KMS-11 (cell line): ENCODE results near the gene PLXNB2.

Experiments used
- H2AFZ ChIP-seq: fragments of 200-600 bp; sonication (generic); 2 replicates; pipeline ENCODE4 v1.6.1; 2016; ENCODE audit warnings: antibody characterized with exemption, mixed run types, low read depth
- H3K27ac ChIP-seq: fragments of 200-600 bp; sonication (generic); 2 replicates; pipeline ENCODE4 v1.6.1; 2016; ENCODE audit warnings: mild to moderate bottlenecking, mixed run types
- H3K27me3 ChIP-seq: fragments of 200-600 bp; sonication (generic); 2 replicates; pipeline ENCODE4 v1.6.1; 2017; ENCODE audit warnings: mild to moderate bottlenecking, low read depth, mixed run types, moderate library complexity; ENCODE audit not compliant: insufficient read depth
- H3K36me3 ChIP-seq: fragments of 200-600 bp; sonication (generic); 2 replicates; pipeline ENCODE4 v1.6.1; 2017; ENCODE audit warnings: mild to moderate bottlenecking, mixed run types; ENCODE audit not compliant: insufficient read depth
- H3K4me1 ChIP-seq: fragments of 200-600 bp; sonication (generic); 2 replicates; pipeline ENCODE4 v1.6.1; 2016; ENCODE audit warnings: mild to moderate bottlenecking, low read depth, mixed run types; ENCODE audit not compliant: poor library complexity, severe bottlenecking
- H3K4me2 ChIP-seq: fragments of 200-600 bp; sonication (generic); 2 replicates; pipeline ENCODE4 v1.7.0; 2016; ENCODE audit warnings: mild to moderate bottlenecking, mixed run types
- H3K4me3 ChIP-seq: fragments of 200-600 bp; sonication (generic); IDR thresholded peaks from 2 replicates; pipeline ENCODE4 v1.6.1; 2017; ENCODE audit warnings: low read depth, low read length, mixed read lengths; ENCODE audit not compliant: insufficient read depth
- H3K79me2 ChIP-seq: fragments of 200-600 bp; sonication (generic); 2 replicates; pipeline ENCODE4 v1.6.1; 2016; ENCODE audit warnings: low read depth, mixed run types; ENCODE audit not compliant: insufficient read depth
- H3K9ac ChIP-seq: fragments of 200-600 bp; sonication (generic); 2 replicates; pipeline ENCODE4 v1.6.1; 2016; ENCODE audit warnings: mild to moderate bottlenecking, mixed run types
- H4K20me1 ChIP-seq: fragments of 200-600 bp; sonication (generic); 2 replicates; pipeline ENCODE4 v1.6.1; 2016; ENCODE audit warnings: mild to moderate bottlenecking, mixed run types; ENCODE audit not compliant: insufficient read depth
- TF ChIP-seq, protein P1 (sequence below): fragments of 200-600 bp; sonication (generic); conservative IDR thresholded peaks from 2 replicates; pipeline ENCODE4 v1.6.1; 2017; ENCODE audit warnings: low read depth, mild to moderate bottlenecking, antibody characterized with exemption, low read length, moderate library complexity, mixed read lengths

PLXNB2 gene

DNA sequence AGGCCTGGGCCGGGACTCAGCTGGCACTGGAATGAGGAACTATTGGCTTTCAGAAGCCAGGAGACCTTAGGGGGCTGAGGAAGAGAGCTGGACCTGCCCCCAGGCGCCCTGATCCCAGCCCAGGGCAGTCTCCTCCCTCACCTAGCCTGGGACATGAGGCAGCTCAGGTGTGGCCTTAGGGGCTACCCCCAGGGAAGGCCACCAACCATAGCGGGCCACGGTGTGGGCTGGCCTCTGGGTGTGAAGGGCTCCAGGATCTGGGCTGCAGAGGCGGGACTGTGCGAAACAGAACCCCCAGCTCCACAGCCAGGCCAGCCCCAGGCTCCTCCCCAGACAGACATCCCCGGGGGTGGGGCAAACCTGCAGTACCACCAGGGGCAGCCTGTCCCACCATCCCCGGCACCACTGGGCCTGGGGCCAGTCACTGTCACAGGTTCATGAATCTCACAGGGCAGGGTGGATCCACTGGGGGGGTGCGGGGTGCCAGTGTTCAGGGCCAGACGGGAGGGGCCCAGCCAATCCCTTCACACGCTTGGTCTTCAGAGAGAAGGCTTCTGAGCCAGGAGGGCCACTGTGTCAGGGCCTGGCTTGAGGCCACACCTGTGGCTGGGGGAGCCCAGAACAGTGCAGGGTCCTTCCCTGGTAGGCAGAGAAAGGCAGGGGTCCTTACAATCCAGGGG lies 3.5 kb downstream of the PLXNB2 start:
- Histone ChIP-seq H3K4me3 (no peak overlapping the region), H3K4me2 (no peak overlapping the region), H3K9ac (no peak overlapping the region), H3K27me3 (no peaks in the 10 kb centered on the region), H3K27ac (no peak overlapping the region), H3K36me3 (no peaks in the 10 kb centered on the region), H4K20me1 (no peaks in the 10 kb centered on the region), H2AFZ (no peak overlapping the region), H3K4me1 (peaks cover 4% of the 10 kb centered on the region), H3K79me2 (no peaks in the 10 kb centered on the region)
- TF ChIP-seq, protein P1, sequence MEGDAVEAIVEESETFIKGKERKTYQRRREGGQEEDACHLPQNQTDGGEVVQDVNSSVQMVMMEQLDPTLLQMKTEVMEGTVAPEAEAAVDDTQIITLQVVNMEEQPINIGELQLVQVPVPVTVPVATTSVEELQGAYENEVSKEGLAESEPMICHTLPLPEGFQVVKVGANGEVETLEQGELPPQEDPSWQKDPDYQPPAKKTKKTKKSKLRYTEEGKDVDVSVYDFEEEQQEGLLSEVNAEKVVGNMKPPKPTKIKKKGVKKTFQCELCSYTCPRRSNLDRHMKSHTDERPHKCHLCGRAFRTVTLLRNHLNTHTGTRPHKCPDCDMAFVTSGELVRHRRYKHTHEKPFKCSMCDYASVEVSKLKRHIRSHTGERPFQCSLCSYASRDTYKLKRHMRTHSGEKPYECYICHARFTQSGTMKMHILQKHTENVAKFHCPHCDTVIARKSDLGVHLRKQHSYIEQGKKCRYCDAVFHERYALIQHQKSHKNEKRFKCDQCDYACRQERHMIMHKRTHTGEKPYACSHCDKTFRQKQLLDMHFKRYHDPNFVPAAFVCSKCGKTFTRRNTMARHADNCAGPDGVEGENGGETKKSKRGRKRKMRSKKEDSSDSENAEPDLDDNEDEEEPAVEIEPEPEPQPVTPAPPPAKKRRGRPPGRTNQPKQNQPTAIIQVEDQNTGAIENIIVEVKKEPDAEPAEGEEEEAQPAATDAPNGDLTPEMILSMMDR = no peak

DNA sequence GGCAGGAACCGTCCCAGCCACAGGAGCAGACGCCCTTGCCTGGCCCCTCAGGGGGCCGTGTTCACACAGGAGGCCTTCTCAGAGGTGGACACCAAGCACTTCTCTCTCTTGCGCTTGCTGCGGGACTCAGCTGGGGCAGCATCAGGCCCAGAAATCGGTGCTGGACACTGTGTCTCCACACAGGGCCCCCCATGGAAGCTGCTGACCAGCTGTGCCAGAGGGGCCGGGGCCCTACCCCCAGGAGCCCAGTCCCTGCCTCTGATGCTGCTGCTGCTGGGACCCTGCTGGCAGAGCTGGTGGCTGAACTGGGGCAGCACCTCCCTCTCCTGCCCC lies 4.0 kb downstream of the PLXNB2 start:
- Histone ChIP-seq H2AFZ (no peak overlapping the region), H4K20me1 (no peaks in the 10 kb centered on the region), H3K79me2 (no peaks in the 10 kb centered on the region), H3K27ac (no peak overlapping the region), H3K4me1 (peaks cover 4% of the 10 kb centered on the region), H3K4me2 (no peak overlapping the region), H3K9ac (no peak overlapping the region), H3K27me3 (no peaks in the 10 kb centered on the region), H3K4me3 (no peak overlapping the region), H3K36me3 (no peaks in the 10 kb centered on the region)
- TF ChIP-seq, protein P1 = no peak

DNA sequence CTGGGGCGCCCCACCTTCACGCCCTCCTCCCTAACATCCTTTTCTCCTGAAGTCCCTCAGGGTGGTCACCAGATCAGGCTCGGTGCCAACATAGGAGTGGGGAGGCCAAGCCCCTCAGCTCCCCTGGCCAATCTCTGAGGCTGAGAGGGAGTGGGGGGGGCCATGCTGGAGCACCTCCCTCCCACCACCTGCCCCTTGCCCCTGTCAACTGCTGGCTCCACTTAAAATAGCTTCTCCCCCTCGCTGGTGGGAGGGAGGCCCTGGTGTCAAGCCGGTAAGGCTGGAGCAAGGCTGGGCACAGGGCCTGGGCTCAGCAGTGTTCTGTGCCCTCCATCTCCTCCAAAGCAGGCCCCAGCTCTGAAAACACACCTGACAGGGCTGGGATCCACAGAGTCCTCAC lies 4.9 kb downstream of the PLXNB2 start:
- Histone ChIP-seq H3K4me1 (peaks cover 4% of the 10 kb centered on the region), H3K27ac (no peak overlapping the region), H2AFZ (no peak overlapping the region), H3K27me3 (no peaks in the 10 kb centered on the region), H3K4me2 (no peak overlapping the region), H3K4me3 (no peak overlapping the region), H3K79me2 (no peaks in the 10 kb centered on the region), H3K9ac (no peak overlapping the region), H3K36me3 (no peaks in the 10 kb centered on the region), H4K20me1 (no peaks in the 10 kb centered on the region)
- TF ChIP-seq, protein P1 = no peak

DNA sequence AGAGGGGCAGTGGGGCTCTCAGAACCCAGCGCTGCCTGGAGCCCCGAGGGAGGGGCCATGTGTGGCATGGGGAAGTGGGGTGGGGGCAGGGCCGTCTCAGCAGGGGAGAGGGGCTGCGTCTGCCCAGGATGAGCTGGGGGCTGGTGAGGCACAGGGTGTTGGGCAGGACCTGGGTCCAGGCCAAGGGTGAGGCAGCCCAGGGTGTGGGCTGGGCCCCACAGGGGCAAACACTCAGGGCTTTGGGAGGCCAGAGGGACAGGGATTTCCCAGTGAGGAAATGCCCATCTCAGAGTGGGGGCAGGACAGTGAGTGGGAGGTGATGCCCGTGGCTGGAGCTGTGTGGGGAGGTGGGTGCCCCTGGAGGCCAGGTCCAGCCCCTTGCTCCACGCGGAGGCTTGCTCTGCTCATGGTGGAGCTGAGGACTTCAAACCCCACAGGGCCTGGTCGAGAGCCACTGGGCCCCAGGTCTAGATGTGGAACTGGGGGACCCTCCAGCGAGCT lies 5.4 kb downstream of the PLXNB2 start:
- H2AFZ ChIP-seq = no peak overlapping the region
- no peaks in the 10 kb centered on the region for H3K27me3 ChIP-seq
- H3K27ac ChIP-seq = no peak overlapping the region
- H4K20me1 ChIP-seq = no peaks in the 10 kb centered on the region
- peaks cover 4% of the 10 kb centered on the region for H3K4me1 ChIP-seq
- H3K9ac ChIP-seq = no peak overlapping the region
- no peak overlapping the region for H3K4me2 ChIP-seq
- TF ChIP-seq, protein P1 = no peak
- no peaks in the 10 kb centered on the region for H3K36me3 ChIP-seq
- H3K79me2 ChIP-seq = no peaks in the 10 kb centered on the region
- no peak overlapping the region for H3K4me3 ChIP-seq
